DMS 273 (cell line): ENCODE results near the gene FASTK.

Experiments
- DNase-seq: peaks from one replicate; lab custom pipeline; 2025; ENCODE audit not compliant: unreplicated experiment; lab: John Stamatoyannopoulos, UW

Gene FASTK

GRCh38 chr7:151118108-151119054 is 37.8 kb upstream of the FASTK start:
- no peak for DNase-seq

- DNase-seq, result no peak
Measured at GRCh38 chr7:151117565-151117964, 37.0 kb upstream of the FASTK start.

- no peak for DNase-seq
Measured at GRCh38 chr7:151116603-151117440, 36.2 kb upstream of the FASTK start.

GRCh38 chr7:151115836-151116418 is 35.3 kb upstream of the FASTK start:
- DNase-seq, result no peak

GRCh38 chr7:151115121-151115835 is 34.7 kb upstream of the FASTK start:
- DNase-seq, result no peak

- no peak for DNase-seq
Measured at GRCh38 chr7:151114151-151115090, 33.8 kb upstream of the FASTK start.

- no peak for DNase-seq
Measured at GRCh38 chr7:151113344-151114150, 32.9 kb upstream of the FASTK start.

- DNase-seq, result peak; percentile 91
Measured at GRCh38 chr7:151110941-151111645, 30.5 kb upstream of the FASTK start.

- DNase-seq, result peak; percentile 71
Measured at GRCh38 chr7:151110236-151110940, 29.8 kb upstream of the FASTK start.

- DNase-seq, result peak; percentile 56
Measured at GRCh38 chr7:151109094-151110048, 28.8 kb upstream of the FASTK start.

- no peak for DNase-seq
Measured at GRCh38 chr7:151107882-151108281, 27.3 kb upstream of the FASTK start.

GRCh38 chr7:151104411-151105235 is 24.0 kb upstream of the FASTK start:
- DNase-seq, result no peak

GRCh38 chr7:151103973-151104372 is 23.4 kb upstream of the FASTK start:
- DNase-seq, result no peak

GRCh38 chr7:151102991-151103390 is 22.4 kb upstream of the FASTK start:
- DNase-seq, result no peak

GRCh38 chr7:151101621-151102396 is 21.2 kb upstream of the FASTK start:
- DNase-seq, result no peak
